Fibroblast of pulmonary artery (primary cell): ENCODE measurements around the gene CDCP2.

Experiments used
- DNase-seq: peaks from one replicate; pipeline ENCODE4 v3.0.0-alpha.2; 2010; ENCODE audit warnings: low read depth
- H3K4me3 ChIP-seq: replicated peaks from 2 replicates; pipeline ENCODE4 v1.5.1; 2011; ENCODE audit warnings: low read depth, mild to moderate bottlenecking, control low read depth, low read length, moderate library complexity
- TF ChIP-seq, protein P1 (sequence below): IDR thresholded peaks from 2 replicates; pipeline ENCODE4 v1.5.1; 2011; ENCODE audit warnings: mild to moderate bottlenecking, control low read depth, low read length, inconsistent platforms; ENCODE audit errors: missing control alignments

CDCP2 gene

DNA sequence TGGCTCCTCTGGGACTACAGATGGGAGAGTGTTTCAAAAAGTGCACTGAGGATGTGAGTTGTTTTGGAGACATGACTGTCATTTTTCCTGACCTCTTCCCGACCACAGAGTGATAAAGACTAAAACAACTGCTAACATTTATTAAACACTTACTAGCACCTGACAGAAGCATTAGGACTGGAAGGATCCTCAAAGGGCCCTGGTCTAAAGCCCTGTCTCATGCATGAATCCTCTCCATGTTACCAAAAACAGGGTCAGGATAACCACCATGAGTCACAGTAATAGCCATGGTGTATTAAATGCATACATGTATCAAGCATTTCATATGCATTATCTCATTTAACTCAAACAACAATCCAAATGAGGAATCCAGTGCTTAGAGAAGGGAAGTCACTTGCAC, 35.5 kb upstream of the CDCP2 start:
- DNase-seq, result no peak
- no peak overlapping the region for H3K4me3 ChIP-seq
- TF ChIP-seq, protein P1, sequence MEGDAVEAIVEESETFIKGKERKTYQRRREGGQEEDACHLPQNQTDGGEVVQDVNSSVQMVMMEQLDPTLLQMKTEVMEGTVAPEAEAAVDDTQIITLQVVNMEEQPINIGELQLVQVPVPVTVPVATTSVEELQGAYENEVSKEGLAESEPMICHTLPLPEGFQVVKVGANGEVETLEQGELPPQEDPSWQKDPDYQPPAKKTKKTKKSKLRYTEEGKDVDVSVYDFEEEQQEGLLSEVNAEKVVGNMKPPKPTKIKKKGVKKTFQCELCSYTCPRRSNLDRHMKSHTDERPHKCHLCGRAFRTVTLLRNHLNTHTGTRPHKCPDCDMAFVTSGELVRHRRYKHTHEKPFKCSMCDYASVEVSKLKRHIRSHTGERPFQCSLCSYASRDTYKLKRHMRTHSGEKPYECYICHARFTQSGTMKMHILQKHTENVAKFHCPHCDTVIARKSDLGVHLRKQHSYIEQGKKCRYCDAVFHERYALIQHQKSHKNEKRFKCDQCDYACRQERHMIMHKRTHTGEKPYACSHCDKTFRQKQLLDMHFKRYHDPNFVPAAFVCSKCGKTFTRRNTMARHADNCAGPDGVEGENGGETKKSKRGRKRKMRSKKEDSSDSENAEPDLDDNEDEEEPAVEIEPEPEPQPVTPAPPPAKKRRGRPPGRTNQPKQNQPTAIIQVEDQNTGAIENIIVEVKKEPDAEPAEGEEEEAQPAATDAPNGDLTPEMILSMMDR, result no peak

DNA sequence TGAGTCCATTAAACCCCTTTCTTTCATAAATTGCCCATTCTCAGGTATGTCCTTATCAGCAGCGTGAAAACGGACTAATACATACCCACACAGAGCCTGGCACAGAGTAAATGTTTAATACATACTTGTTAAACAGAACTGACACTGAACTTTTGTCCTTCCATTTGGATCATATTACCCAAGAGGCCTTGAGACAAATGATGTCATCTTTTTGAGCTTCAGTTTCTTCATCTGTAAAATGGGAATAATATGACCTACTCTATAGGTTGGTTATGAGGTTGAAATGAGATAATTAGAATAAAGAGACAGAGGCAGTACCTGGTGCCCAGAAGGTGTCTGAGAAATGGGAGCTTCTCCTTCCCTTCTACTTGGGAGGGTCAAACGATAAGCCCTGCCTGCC, 33.3 kb upstream of the CDCP2 start:
- TF ChIP-seq, protein P1, result no peak
- no peak for DNase-seq
- no peak overlapping the region for H3K4me3 ChIP-seq

DNA sequence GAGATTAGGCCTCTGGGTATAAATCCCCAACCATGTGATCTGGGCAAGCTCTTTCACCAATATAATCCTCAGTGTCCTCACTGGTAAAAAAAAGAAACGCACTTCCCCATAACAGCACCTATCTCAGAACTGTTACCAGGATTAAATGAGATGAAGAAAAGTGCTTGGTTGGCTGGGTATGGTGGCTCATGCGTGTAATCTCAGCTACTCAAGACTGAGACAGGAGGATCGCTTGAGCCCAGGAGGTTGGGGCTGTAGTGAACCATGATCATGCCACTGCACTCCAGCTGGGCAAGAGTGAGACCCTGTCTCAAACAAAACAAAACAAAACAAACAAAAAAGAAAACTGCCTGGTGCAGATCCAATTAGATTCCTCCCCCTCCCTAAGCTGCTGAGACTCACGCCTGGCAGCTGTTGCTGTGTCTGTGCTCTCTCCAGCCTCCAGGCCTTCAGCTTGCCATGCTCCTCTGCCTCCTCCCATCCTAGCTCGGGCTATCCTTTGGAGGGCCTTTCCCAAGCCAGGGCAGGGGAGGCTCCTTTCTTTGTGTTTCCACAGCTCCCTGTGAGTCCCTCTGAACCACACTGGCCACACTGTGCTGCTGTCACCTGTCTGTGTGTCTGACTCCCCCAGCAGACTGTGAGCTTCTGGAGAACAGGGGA, 28.0 kb upstream of the CDCP2 start:
- TF ChIP-seq, protein P1, result no peak
- no peak for DNase-seq
- H3K4me3 ChIP-seq, result no peak overlapping the region

DNA sequence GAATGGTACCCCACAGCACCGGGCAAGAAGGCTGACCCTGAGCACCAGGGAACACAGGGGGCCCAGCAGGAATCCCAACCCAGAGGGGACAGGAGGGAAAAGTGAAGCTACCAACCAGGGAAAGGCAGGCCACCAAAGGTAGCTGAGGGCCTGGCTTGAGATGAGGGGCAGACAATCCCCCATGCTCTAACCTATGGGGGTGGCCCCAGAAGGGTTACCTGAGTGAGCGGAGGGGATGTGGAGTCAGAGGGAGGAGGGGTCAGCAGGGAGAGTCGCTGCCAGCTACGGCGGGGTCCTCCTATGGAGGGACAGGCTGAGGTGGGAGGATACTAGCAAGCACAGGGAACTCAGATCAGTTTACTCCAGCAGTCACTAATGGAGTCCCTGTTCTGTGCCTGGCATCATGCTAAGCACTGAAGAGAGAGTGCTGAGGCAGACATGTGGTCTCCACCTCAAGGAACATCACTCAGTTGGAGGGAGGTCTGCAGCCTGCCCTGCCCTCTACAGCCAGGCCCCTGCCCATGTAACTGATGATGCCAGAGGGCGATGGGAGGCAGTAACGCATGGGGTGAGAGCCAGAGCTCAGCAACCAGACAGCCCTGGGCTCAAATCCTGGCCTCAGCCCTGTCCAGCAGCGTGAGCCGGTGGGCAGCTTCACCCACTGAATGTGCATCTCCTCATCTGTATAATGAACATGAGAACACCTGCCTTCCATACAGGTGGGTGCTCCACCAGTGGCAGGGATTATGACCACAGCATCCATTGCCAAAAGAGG, 25.7 kb upstream of the CDCP2 start:
- TF ChIP-seq, protein P1, result no peak
- no peak overlapping the region for H3K4me3 ChIP-seq
- no peak for DNase-seq

DNA sequence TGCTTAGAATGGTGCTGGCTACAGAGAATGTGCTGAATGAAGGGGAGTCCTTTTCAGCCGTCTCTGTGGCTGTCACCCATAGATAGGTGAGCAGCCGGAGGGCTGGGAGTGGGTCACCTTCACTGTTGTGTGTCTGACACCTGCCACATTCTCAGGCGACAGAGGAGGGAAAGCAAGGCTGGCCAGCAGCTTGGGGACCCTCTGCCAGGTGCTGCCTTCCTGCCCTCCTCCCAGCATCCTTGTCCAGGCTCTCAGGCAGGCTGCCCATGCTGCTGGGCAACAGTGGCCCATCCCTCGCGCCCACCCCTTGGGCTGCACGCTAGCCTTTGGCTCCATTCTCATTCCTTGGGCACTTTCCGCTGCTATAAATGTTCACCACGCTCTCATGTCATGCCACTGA, 24.9 kb upstream of the CDCP2 start:
- H3K4me3 ChIP-seq, result no peak overlapping the region
- TF ChIP-seq, protein P1, result no peak
- no peak for DNase-seq

DNA sequence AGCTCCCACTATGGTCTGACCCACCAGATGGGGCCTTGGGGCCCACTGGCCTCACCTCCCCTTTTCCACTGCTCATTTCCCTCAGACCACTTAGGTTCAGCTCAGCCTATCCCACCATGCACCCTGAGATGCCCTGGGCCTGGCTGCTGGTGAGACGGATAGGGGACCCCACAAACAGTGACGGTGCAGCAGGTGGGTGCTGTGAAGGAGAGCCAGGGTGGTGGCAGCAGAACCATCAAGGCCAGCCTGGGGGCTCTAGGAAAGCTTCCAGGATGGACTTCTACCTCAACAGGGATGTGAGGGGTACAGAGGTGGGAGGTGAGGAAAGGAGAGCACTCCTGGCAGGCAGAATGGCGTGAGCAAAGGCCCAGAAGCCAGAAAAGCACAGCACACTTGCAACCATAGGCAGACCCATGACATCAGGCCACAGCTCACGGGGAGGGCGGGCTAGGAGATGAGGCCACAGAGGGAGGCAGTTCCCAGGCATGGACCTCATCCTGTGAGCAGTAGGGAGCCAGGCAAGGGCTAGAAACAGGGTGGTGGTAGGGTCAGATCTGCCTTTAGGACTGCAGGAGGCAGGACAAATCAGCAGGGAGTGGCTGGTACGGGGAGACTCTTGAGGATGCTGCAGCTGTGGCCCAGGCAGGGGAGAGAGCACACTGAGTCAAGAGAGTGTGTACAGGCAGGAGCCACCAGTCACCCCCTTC, 24.0 kb upstream of the CDCP2 start:
- no peak overlapping the region for H3K4me3 ChIP-seq
- no peak for DNase-seq
- TF ChIP-seq, protein P1, result no peak
